RCC 7860 (cell line): Measurements from ENCODE around the gene SLC39A11.
"Not testable (repeated sequence)": the region's sequence is repeated elsewhere in the genome, so short reads cannot be mapped to it uniquely, and the experiment has no call there.

Experiments used
- DNase-seq: peaks from one replicate; pipeline ENCODE4 v3.0.0-alpha.2; 2015; ENCODE audit warnings: low spot score
- FAIRE-seq: peaks from 2 replicates; lab custom pipeline; 2012; peaks lifted over from hg19 to GRCh38; lab: Jason Lieb, UNC

The SLC39A11 gene

DNA sequence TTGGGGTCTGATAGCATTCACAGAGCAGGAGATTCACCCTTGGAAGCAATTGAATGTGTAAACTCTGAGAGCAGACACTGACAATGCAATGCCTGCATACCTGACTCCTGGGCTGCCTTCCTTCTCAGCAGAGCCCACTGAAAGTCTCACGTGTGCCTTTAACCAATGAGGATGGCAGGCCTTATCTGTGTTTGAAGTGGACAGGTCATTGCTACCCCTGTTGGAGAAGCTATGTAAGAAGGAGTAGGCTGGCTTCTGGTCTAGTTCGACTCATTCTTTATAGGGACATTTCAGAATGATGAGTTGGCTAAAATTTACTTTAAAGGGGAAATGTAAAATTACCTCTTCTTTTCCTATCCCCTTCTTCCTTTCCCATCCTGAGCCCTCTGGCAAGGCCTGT is 446.3 kb downstream of the SLC39A11 start:
- FAIRE-seq: no peak
- no peak for DNase-seq

DNA sequence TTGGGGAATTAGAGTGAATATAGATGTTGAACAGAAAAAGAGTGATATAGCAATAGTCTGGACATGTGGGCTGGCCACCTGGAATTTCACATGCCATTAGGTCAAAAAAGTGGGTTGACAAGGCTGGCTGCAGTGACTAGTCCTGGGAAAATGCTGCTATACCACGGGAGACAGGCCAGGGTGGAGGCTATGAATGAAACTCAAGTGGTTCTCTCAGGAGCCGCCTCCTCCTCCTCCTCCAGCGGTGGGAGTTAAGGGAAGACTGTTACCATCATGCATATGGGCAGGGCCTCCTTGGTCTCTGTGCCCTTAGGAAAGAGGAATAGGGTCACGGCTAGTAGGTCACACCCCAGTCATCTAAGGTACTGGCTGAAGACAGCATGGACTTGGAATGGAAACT is 448.0 kb downstream of the SLC39A11 start:
- DNase-seq: no peak
- FAIRE-seq: no peak

DNA sequence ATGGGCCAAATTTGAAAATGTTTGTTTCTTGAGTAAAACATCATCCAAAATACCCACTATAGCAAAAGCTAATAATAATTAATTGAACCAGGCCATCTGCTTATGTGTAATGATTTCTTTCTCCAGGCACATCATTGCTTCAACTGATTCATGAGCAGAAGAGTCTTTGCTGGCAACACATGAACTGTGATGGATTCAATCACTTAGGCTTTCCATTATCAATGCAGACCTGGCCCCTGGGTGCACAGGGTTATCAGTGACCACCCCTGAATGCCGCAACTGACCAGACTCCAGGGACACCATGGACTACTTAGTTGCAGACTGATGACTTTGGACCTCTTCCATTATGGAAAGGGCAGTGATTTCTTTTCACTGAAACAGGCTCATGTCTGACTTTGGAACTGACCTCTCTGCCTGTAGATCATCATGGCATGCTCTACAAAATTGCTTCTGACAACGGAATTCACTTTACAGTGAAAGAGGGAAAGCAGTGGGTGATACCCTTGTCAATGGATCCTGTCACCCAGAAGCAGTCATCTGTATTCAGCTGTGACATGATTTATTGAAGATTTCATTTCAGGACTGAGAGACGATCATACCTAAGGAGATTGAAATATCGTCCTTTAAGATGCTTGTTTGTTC is 448.8 kb downstream of the SLC39A11 start:
- no peak for DNase-seq
- FAIRE-seq: no peak

DNA sequence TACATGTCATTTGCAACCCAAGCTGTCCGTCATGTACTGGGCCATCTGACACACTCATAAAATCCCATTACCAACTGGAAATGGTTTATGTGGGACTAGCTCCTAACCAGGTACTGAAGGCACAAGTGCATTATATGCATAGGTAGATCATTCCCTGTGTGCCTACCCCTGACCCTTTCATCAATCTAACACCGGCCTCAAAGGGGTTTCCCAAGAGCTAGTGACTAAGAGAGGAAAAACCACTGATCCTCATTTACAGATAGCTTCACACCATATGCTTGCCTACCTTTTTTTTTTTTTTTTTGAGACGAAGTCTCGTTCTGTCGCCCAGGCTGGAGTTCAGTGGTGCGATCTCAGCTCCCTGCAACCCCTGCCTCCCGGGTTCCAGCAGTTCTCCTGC is 449.8 kb downstream of the SLC39A11 start:
- FAIRE-seq: no peak

DNA sequence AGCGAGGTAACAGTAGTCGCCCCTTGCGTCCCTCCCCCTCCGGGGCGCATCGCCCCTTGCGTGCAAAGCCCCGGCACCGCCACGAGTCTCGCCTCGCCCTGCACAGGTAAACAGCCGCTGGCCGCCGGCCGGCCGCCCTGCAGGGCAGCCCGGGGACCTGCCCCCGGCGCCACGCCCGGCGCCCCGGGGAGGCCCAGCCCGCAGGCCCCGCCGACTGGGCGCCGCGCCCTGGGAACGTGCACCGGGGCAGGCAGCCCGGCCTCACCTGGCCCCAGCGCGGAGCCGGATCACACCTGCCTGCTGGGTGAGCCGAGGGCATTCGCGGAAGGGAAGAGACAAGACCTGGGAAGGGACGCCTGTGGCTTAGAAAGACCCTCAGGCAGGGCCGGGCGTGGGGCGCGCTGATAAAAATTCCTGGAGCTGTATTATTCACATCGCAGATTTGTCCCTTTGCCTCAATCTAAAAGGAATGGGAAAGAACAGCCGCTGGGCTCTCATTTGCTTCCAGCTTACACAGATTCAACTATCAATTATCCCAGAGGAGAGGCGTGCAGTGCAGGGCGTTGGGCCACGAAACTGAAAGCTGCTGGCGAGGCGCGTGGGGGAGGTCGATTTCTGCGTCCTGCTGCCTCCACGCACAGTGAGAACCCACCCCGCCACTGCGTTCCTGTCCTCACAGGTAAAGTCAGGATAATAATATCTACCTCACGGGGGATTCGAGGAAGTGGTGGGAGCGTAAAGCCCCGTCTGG is 451.9 kb downstream of the SLC39A11 start:
- DNase-seq (no peak), FAIRE-seq (no peak)

More for the DNA sequence above, 449.8 kb downstream of the SLC39A11 start:
- DNase-seq: no peak

DNA sequence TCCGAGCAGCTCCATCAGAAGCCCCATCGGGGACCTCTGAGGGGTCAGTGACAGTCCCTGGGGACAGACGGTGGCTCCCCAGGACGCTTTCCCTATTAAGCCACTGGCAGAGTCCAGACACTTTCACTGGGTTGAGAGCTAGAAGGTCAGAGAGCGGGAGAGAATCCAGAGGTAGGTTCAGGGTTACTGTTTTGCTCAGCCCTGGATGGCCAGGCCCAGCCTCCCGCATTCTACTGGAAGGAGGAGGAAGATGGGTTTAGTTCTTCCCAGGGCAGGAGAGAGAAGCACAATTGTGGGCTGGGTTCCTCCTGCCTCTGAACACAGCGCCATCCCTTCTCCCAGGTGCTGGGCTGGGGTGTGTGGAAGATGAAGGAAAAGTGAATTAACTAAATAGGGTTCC is 452.8 kb downstream of the SLC39A11 start:
- FAIRE-seq: no peak

DNA sequence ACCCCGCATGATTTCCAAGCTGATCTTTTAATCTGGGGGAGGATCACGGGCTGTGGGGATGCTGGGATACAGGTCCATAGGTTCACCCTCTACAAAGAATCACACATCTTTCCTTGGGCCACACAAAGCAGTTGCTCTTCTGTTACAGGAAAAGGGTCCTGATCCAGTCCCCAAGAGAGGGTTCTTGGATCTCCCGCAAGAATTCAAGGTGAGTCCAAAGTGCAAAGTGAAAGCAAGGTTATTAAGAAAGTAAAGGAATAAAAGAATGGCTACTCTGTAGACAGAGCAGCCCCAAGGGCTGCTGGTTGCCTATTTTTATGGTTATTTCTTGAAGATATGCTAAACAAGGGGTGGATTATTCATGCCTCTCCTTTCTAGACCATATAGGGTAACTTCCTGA is 453.6 kb downstream of the SLC39A11 start:
- not testable (repeated sequence) for DNase-seq, FAIRE-seq

More for the DNA sequence above, 452.8 kb downstream of the SLC39A11 start:
- DNase-seq: no peak

DNA sequence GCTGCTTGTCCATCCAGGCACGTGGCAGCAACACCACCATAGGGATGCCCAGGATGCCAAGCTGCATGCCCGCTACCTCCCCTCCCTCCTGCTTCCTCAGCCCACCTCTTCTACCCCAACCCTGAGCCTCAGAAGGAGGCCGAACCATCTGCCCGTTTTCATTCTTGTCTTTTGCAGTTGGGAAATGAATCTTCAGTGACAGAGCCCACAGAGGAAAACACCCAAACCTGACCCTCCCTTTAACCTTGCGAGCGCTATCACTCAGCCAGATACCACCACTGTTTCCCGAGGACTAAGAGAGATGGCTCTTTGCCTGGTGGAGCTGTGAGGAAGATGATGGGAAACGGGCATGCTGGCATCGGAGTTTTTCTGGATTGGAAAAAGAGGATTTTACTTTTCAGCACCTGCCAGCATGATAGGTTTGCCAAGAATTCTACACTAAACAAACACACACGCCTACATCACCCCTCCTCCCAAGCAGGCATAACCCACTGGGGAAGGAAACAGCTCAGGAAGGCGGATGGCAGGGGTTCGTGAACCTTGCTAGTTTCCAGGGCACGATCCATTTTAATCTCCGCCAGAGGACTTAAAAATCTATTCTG is 457.4 kb downstream of the SLC39A11 start:
- FAIRE-seq (no peak), DNase-seq (no peak)

DNA sequence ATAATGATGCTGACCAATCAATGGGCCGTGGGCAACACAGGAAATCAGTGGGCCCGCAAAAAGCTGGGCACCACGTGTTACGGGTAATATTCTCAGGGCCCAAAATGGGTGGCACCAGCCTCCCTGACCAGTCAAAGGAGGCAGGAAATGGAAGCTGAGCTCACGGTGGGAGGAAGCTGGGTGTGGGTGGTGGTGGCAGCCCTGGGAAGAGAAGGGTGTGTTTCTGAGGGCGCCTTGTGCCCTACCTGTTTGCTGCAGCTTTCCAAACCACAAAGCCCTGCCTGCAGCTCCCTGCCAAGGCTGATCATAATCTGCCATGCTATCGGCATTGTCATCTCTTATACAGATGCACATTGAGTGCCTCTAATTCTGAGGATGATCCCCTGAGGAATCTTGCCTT is 457.9 kb downstream of the SLC39A11 start:
- FAIRE-seq: no peak
- no peak for DNase-seq

DNA sequence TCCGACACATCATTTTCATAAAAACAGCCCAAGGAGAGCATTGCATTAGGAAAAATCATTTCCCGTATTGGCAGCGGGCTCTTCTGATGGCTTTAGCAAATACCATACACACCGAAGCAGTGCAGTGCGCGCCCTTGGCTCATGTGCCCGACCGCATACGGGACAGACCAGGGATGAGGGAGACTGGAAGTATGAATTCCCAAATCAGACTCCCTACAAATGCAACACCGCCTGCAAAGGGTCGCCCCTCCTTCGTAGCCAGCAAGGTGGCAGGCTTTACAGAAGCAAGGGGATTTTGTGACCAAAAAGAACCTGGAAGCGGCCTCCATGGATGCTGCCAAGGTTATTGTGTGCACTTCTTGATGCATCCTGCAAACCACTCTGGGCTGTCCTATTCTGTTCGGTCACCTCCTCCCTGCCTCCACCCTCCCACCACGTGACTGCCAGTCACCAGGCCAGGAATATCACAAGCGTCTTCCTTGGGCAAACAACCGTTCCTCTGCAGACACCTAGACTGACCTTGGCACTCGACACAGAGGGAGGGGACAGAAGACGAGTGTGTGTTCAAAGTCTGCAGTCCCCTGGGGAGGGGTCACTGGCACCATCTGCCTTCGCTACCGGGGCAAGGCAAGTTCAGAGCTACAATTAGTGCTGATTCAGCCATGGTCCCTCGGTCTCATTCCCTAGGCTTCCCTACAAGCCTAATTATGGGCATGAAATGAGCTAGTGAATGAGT is 460.4 kb downstream of the SLC39A11 start:
- DNase-seq: no peak
- FAIRE-seq: no peak

DNA sequence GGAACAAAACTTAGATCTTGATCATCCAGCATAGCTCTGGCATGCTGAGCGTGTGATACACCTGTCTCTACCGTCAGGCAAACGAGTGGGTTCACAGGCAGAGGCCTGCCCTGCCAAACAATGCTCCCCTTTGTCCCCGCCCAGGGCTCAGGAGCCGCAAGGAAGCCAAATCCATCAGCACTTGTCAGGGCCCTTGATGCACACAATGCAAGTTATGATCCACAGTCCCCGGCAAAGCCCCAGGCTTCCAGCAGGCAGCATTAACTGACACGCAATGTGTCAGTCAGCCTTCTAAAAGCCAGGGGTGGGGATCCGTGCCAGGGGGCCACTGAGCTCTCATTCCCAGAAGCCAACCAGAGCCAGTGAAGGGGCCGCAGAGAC is 460.9 kb downstream of the SLC39A11 start:
- FAIRE-seq (no peak), DNase-seq (no peak)

DNA sequence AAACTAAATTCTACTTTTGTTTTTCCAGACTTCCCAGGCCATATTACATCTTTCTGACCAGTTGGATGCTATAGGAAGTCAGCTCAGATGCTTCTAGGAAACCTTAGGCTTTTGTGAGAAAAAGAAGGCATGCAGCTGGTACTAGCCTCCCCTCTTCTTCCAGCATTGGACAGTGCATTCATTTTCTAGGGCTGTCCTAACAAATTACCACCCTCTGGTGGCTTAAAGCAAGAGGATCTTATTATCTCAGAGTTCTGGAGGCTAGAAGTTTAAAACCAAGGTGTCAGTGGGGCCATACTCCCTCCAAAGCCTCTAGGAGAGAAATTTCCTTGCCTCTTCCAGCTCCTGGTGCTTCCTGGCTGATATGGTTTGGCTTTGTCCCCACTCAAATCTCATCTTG is 467.8 kb downstream of the SLC39A11 start:
- DNase-seq (no peak), FAIRE-seq (no peak)

DNA sequence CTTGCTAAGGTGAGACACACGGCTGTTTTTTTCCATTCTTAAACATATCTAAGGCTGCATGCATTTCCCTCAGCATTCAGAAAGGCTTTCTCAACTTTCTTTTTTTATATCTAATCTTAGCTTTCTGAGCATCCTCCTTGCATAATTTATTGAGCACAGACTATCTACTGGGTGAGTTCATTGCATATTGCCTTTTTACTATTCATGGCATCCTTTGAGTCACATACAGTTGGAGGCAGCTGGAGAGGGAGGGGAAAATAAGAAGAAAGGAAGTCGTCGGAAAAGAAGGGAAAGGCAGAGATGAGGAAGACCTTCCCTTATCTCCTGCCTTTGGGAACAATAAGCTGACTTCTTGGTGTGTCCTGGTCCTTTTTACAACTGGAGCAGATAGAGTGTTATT is 468.3 kb downstream of the SLC39A11 start:
- DNase-seq: no peak
- FAIRE-seq: no peak

DNA sequence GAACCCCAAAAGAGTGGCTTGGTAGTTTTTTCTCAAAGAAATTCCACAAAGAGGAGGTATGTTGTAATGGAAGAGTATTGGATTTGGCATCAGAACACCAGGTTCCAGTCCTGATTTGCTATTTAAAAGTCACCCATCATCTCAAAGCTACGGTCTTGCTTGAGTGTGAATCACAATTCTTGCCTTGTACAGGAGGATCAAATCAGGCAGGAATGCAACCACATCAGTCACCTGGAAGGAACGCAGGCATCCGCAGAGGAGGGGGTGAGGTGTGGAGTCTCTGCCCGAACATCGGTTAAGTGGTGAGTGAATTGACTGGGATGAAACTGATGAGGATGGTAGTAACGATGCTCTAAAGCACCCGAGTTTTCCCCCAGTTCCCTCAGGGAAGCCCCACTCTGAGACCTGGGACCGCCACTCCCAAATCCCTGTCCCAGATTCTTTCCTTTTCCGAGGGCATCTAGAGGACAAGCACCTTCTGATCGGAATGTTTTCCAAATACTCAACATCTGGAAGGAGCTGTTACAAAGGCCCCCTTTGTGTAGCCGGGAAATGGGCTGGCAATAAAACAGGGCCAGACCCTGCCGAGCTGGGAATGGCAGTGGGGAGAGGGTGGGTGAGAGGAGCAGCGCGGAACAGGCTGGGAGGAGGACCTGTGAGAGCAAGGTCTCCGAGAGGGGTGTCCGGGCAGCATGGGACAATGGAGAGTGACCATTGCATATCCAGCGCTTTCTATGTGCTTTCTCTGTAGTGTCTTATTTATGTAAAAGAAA is 469.6 kb downstream of the SLC39A11 start:
- DNase-seq: no peak
- no peak for FAIRE-seq

DNA sequence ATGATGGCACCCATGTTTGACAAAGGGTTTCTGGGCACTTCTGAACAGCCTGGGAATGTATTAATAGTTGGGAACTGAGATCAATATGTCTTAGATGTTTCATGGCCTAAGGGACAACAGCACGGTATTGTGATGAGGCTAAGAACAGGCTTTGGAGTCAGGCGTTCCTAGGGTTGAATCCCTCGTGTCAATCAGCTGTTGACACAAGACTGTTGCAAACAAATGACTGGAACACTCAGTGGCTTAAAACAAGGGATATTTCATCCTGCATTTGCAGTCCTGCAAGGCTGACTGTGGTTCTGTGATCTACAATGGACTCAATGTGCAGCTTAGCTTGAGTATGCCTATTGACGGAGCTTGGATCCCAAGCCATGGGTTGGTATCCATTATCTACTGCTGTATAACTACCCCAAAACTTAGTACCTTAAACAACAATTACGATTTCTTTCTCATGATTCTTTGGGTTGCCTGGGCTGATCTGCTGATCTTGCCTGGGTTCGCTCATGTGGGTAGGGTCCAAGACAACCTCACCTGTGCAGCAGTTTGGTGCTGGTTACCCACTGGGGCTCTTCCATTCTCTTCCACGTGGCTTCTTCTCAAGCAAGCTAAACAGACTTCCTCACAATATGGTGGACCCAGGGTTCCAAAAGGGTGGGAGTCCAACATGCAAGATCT is 472.4 kb downstream of the SLC39A11 start:
- FAIRE-seq: no peak
- no peak for DNase-seq

DNA sequence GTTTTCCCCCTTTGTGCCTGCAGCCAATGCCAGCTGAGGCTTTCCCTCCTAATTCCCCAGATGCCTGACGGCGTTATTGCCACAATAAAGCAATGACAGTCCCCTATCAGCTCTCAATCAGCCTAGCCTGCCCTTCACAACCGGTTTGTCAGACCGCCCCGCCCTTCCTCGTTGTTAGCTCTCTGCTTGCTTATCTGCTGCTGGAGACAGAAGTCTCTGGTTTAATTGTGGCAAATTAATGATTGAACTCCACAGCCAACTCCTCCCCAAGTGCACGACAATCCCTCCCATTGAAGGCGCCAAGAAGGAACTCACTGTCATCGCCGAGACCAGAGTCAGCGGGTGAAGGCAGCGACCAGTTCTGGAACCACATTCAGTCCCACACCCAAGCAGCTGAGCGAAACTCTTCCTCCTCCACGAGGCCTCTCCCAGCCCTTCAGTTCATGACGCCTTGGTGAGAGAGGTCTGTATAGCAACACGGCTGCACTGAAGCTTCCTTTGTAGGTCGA is 474.4 kb downstream of the SLC39A11 start:
- DNase-seq (peak; percentile 87), FAIRE-seq (peak; percentile 91)

DNA sequence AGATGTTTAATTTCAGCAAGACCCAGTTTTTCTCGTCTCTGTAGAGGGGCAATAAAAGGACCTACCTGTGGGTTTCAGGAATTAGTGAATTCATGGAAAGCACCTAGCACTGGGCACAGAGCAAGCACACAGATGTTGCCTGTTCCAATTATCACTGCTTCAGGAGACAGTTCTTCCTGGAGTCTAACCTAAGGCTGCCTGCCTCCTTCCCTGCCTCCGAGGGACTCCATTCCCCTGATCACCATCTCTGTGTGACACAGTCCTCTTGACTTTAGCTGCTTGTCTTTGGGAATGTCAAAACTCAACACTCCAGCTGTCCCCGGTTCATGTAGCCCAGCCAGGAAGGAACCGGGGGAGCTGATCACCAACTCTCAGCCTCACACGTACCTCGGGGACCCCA is 474.9 kb downstream of the SLC39A11 start:
- no peak for DNase-seq
- FAIRE-seq: no peak

DNA sequence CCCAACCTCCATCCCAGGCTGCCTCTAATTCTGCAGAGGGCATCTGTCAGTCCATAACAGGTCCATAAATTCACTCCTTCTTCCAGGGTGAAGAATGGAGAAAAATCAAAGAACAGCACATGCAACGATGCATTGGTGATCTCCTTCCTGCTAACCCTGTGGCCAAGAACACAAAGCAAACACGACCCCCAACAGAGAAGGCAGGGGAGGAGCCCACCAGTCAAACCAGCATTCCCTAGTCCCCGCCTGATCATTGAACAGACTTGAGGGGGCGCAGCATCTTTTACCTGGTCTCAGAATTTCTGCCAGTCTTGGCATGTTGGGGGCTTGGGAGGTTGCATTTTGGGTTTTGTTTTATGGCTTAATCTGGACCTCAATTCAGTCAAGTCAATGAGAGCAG is 476.0 kb downstream of the SLC39A11 start:
- no peak for DNase-seq
- FAIRE-seq: no peak

DNA sequence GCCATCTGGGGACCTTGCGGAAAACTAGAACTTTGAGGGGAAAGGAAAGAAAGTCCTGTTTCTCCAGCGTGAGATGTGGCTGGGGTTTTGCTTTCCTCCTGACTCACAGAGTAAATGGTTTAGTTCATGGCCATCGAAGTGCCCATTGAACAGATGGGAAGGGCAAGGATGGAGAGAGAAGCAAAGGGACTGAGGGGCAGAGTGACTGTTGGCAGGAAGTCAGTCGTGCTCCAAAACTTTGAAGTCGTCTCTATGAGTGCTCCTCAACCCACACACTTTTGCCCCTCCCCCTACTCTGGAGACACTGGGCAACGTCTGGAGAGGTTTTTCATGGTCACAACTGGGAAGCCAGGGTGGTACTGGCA is 476.9 kb downstream of the SLC39A11 start:
- no peak for FAIRE-seq
- peak; percentile 39 for DNase-seq
